T-helper 1 cell treated with Interleukin-12 subunit alpha and Interleukin-12 subunit beta and Interleukin-4 antibody, amounts not matched to agents 30 μg/mL and 1 μg/mL, for 36 hours (primary cell): ENCODE results near the gene CEP170.

Experiments used
- H3K27ac Mint-ChIP-seq: one replicate; pipeline ENCODE4 v1.8.0; 2021; ENCODE audit warnings: mild to moderate bottlenecking, mixed read lengths
- H3K27me3 Mint-ChIP-seq: one replicate; pipeline ENCODE4 v1.8.0; 2021; ENCODE audit warnings: low read depth, mixed read lengths
- H3K36me3 Mint-ChIP-seq: one replicate; pipeline ENCODE4 v1.8.0; 2021; ENCODE audit warnings: low read depth, mixed read lengths
- H3K4me1 Mint-ChIP-seq: one replicate; pipeline ENCODE4 v1.8.0; 2021; ENCODE audit warnings: low read depth, mixed read lengths
- H3K4me3 Mint-ChIP-seq: one replicate; pipeline ENCODE4 v1.8.0; 2021; ENCODE audit warnings: mild to moderate bottlenecking, moderate library complexity, mixed read lengths
- H3K9me3 Mint-ChIP-seq: one replicate; pipeline ENCODE4 v1.8.0; 2021; ENCODE audit warnings: mixed read lengths

The CEP170 gene

DNA sequence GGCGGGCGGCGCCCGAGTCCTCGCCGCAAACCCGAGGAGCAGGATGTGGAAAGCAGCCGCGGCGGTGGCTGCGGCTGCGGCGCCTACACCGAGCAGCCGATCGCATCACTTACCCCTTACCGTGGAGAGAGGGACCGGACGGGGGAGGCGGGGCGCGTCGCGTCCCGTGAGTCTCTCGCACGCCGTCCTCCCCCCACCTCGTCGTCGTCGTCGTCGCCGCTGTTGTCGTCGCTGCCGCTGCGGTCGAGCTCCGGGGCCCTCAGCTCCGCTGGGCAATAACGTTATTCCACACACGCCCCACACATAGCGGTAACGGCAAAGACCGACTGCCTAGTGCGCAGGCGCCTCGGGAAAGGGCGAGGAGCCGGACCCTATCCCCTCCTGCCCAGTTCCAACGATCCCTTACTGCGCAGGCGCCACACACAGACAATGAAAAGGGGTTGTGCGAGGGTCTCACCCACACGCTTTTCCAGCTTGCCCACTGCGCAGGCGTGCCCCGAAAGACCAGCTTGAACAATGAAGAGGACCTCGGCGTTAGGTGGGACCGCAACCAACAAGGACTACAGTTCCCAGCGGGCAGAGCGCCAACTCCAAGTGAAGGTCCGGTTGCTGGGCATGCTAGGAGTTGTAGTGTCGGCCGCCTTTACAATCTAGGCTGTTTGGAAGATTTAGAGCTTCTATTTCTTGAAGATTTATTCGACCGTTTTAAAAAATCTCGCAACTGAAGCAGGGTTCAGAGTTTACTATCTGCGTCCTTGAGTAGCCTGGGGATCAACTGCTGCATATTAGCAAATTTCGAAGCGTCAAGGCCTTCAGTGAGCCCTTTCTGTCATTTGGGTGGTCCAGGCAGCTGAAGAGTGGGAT, at the start of gene CEP170:
CEP170 (minus strand) TSS at position 355 of the 864 bp plus-strand sequence. CDS start 30,001 bp downstream, outside the sequence.
- H3K27me3 Mint-ChIP-seq = no peaks in the 10 kb centered on the region
- H3K27ac Mint-ChIP-seq = peak within 1 kb of the TSS; percentile 100
- peaks cover 32% of the 10 kb centered on the region for H3K4me1 Mint-ChIP-seq
- H3K9me3 Mint-ChIP-seq = no peaks in the 10 kb centered on the region
- H3K4me3 Mint-ChIP-seq = peak within 1 kb of the TSS; percentile 100
- no peaks in the 10 kb centered on the region for H3K36me3 Mint-ChIP-seq

DNA sequence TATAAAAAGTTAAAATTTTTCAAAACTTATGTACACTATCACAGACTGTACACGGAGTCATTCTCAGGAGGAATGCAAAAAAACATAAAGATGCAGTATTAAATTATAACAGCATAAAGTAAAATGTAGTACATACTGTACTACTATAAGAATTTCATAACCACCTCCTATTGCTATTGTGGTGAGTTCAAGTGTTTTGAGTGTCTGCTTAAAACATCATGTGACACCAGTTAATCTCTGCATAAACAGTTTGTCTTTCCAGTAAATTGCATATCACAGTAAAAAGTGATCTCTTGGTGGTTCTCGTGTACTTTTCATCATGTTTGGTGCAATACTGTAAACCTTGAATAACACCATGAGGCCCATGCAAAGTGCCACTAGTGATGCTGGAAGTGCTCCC, 46.0 kb upstream of the CEP170 start:
- H3K9me3 Mint-ChIP-seq = peaks cover 18% of the 10 kb centered on the region
- H3K4me1 Mint-ChIP-seq = no peaks in the 10 kb centered on the region
- H3K27ac Mint-ChIP-seq = no peak overlapping the region
- no peak overlapping the region for H3K4me3 Mint-ChIP-seq
- H3K27me3 Mint-ChIP-seq = no peaks in the 10 kb centered on the region
- peaks cover 29% of the 10 kb centered on the region for H3K36me3 Mint-ChIP-seq

DNA sequence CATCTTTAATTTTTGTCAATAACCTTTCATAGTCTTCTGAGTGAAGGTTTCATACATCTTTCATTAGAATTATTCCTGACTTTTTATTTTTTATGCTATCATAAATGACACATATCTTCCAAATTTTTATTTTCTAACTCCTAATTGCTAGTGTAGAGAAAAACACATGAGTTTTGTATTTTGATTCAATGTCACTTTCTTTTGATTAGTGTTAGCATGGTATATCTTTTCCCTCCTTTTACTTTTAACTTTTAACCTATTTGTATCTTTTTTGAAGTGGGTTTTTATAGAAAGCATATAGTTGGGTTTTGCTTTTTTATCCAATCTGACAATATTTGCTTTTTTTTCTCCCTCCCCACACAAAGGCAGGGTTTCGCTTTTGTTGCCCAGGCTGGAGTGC, 44.0 kb upstream of the CEP170 start:
- peaks cover 40% of the 10 kb centered on the region for H3K36me3 Mint-ChIP-seq
- H3K27me3 Mint-ChIP-seq = no peaks in the 10 kb centered on the region
- no peaks in the 10 kb centered on the region for H3K4me1 Mint-ChIP-seq
- peaks cover 28% of the 10 kb centered on the region for H3K9me3 Mint-ChIP-seq
- no peak overlapping the region for H3K27ac Mint-ChIP-seq
- no peak overlapping the region for H3K4me3 Mint-ChIP-seq

DNA sequence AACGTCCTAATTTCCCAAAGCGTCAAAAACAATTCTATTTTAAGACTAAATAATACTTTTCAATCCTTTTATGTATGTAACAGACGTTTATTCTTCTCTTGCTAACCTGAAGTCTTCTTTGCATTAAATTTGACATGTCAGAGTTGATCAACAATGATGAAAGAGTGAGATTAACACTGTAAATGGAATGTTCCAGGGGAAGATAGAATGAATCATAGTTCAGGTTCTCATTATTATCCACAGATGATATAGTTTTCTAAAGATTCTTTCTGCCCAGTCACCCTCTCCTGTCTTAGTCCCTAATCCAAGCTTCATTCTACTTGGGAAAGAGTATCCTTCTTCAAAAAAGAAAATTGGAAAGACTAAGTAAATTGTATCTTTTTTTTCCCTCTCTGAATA, 39.6 kb upstream of the CEP170 start:
- peaks cover 2% of the 10 kb centered on the region for H3K4me1 Mint-ChIP-seq
- no peak overlapping the region for H3K4me3 Mint-ChIP-seq
- peaks cover 46% of the 10 kb centered on the region for H3K36me3 Mint-ChIP-seq
- no peak overlapping the region for H3K27ac Mint-ChIP-seq
- no peaks in the 10 kb centered on the region for H3K27me3 Mint-ChIP-seq
- H3K9me3 Mint-ChIP-seq = peaks cover 28% of the 10 kb centered on the region

DNA sequence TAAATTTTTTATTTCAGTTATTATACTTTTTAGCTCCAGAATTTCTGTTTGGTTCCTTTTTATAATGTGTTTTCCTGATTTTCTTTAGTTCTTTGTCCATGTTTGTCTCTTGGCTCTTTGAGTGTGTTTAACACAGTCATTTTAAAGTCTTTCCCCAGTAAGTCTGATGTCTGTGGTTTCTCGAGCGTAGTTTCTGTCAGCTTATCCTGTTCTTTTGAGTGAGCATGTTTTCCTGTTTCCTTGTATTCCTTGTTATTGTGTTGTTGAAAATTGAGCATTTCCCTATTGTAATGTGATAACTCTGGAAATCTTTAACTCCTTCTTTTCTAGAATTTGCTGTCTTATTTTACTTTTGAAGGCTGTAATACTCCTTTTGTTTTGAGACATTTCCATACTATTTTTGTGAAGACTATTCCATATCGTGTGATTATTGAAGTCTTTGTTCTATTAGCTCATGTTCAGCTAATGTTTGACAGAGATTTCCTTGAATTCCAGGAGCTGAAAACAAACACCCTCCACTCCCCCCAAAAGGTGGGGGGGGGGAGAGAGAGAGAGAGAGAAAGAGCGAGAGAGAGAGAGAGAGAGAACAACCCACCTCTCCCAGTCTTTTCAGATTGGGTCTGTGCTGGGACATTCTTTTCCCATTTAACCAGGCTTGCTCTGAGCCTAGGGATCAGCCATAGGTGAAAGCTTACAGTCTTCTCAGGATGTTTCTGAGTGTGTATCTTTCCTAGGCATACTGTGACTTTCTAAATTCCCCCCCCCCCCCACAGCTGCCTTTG, 39.1 kb upstream of the CEP170 start:
- Mint-ChIP-seq H3K27me3 (no peaks in the 10 kb centered on the region), H3K9me3 (peaks cover 27% of the 10 kb centered on the region), H3K27ac (no peak overlapping the region), H3K4me3 (no peak overlapping the region), H3K36me3 (peaks cover 47% of the 10 kb centered on the region), H3K4me1 (peaks cover 2% of the 10 kb centered on the region)

DNA sequence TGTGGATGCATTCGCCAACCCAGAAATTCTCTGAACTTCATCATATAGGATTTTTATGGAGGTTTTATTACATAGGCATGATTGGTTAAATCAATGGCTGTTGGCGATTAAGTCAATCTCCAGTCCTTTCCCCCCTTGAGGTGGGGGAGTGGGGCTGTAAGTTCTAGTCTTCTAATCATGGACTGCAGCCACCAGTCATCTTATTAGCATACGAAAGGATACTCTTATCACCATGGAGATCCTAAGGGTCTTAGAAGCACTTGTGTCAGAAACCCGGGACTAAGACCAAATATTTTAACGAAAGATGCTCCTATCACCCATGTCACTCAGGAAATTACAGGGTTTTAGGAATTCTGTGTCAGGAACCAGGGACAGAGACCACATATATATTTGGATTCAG, 37.0 kb upstream of the CEP170 start:
- H3K27ac Mint-ChIP-seq = no peak overlapping the region

DNA sequence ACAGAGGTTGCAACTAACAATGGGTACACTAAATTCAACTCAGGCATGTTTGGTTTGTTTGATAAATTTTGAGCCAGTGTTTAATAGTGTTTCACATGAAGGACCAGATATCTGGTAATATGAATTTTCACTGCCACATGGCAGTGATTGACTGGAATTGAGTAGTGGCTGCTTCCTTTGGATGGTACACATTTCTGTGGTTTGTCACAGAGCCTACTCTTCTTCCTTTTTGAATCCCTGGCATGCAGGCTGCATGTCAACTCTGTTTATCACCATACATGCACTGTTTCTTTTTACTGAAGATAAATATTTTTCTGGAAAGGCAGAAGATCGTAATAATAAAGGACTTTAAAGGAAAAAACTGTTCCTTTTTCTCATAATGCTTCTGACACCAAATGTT, 36.2 kb upstream of the CEP170 start:
- Mint-ChIP-seq H3K27ac (no peak overlapping the region), H3K4me3 (no peak overlapping the region), H3K9me3 (peaks cover 27% of the 10 kb centered on the region), H3K4me1 (peaks cover 15% of the 10 kb centered on the region), H3K27me3 (no peaks in the 10 kb centered on the region), H3K36me3 (peaks cover 42% of the 10 kb centered on the region)

More for the DNA sequence above, 37.0 kb upstream of the CEP170 start:
- peaks cover 46% of the 10 kb centered on the region for H3K36me3 Mint-ChIP-seq
- peaks cover 27% of the 10 kb centered on the region for H3K9me3 Mint-ChIP-seq
- H3K4me1 Mint-ChIP-seq = peaks cover 11% of the 10 kb centered on the region
- no peaks in the 10 kb centered on the region for H3K27me3 Mint-ChIP-seq
- H3K4me3 Mint-ChIP-seq = no peak overlapping the region

DNA sequence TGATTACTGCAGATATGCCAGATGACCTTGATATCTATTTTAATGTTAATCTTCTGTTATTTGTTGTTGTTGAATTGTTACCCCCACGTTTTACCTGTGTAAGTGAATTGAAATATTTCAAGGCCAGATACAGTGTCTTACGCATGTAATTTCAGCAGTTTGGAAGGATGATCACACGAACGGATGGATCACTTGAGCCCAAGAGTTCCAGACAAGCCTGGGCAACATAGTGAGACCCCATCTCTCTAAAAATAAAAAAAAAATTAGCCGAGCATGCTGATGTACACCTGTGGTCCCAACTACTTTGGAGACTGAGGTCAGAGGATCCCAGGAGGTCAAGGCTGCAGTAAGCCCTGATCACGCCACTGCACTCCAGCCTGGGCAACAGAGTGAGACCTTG, 33.0 kb upstream of the CEP170 start:
- Mint-ChIP-seq H3K36me3 (peaks cover 30% of the 10 kb centered on the region), H3K4me3 (no peak overlapping the region), H3K27me3 (no peaks in the 10 kb centered on the region), H3K9me3 (peaks cover 8% of the 10 kb centered on the region), H3K27ac (peak overlapping the region; percentile 0), H3K4me1 (peaks cover 18% of the 10 kb centered on the region)

DNA sequence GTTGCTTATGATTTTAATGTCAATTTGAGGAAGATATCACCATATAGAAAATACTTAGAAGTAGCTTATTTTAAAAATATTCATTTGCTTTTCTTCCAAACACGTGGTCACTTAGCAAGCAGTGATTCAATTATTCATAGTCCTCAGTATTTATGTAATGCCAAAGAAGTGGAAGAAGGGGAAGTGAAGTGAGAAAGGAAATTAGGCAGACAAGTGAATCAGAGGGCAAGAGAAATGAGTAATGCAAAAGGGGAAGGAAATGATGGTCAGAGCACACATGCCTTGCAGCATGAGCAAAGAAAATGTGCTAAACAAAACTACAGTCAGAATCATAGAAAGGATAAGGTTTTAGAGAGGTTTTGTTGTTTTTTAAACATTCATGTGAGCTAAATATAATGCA, 32.6 kb upstream of the CEP170 start:
- peaks cover 28% of the 10 kb centered on the region for H3K36me3 Mint-ChIP-seq
- H3K4me3 Mint-ChIP-seq = no peak overlapping the region
- no peaks in the 10 kb centered on the region for H3K27me3 Mint-ChIP-seq
- H3K27ac Mint-ChIP-seq = peak overlapping the region; percentile 0
- H3K9me3 Mint-ChIP-seq = peaks cover 5% of the 10 kb centered on the region
- peaks cover 18% of the 10 kb centered on the region for H3K4me1 Mint-ChIP-seq

DNA sequence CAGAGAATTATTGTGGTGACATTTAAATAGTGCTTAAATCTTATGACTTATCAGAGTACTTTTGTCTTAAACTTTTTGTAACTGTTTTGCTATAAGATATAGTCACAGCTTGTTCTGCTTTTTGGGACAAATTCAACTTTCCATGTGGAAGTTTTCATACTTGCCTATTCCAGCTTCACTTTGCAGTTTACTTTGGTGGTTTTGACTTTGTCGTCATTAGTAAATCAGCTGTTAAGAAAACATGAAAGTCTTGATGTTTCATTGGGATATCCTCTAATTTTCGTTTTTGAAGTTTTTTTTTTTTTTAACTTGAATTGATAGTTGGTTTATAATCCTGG, 32.0 kb upstream of the CEP170 start:
- H3K9me3 Mint-ChIP-seq = peaks cover 3% of the 10 kb centered on the region
- H3K36me3 Mint-ChIP-seq = peaks cover 32% of the 10 kb centered on the region
- H3K27me3 Mint-ChIP-seq = no peaks in the 10 kb centered on the region
- H3K27ac Mint-ChIP-seq = no peak overlapping the region
- no peak overlapping the region for H3K4me3 Mint-ChIP-seq
- H3K4me1 Mint-ChIP-seq = peaks cover 18% of the 10 kb centered on the region

DNA sequence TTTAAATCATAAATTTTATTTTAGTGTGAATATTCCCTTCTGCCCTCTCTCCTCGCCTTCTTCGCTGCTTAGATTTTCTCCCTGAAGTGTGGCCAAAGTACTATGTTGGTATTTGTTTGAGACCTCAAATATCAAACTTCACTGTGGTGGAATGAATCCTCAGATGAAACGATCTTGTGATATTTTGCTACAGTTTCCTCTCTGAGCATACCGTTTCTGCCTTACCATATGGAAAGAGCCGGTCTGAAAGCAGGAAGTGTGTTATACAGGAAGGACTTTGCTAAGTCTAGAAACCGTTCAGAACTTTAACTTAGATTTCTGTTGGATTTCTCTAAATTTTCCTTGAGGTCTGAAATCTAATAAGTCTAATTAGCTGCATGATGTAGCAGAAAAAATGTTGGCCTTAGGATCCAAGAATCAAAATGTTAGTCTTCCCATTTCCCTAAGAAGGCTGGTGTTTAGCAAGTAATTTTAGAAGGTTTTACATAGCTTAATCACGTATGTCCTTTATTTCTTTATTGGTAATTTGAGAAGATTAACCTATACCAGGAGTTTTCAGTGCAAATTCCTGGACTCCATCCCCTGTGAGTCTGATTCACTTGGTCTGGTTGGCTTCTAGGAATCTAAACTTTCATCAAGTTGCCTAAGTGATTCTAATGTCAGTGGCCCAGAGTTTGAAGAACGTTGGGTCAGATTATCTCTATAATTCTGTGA, 31.5 kb upstream of the CEP170 start:
- Mint-ChIP-seq H3K27ac (peak overlapping the region; percentile 42), H3K36me3 (peaks cover 36% of the 10 kb centered on the region), H3K4me1 (peaks cover 18% of the 10 kb centered on the region), H3K27me3 (no peaks in the 10 kb centered on the region), H3K9me3 (peaks cover 3% of the 10 kb centered on the region), H3K4me3 (no peak overlapping the region)

DNA sequence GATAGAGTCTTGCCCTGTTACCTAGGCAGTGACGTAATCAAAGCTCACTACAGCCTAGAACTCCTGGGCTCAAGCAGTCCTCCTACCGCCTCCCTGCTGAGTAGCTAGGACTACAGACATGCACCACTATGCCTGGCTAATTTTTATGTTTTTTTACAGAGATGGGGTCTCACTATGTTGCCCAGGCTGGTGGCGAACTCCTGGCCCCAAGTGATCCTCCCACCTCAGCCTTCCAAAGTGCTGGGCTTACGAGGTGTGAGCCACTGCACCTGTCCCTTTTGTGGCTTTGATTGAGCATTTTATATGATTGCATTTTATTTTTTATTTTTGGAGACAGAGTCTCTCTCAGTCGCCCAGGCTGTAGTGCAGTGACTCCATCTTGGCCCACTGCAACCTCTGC, 26.6 kb upstream of the CEP170 start:
- Mint-ChIP-seq H3K27ac (no peak overlapping the region), H3K4me3 (no peak overlapping the region), H3K36me3 (peaks cover 26% of the 10 kb centered on the region), H3K27me3 (no peaks in the 10 kb centered on the region), H3K9me3 (peaks cover 3% of the 10 kb centered on the region), H3K4me1 (peaks cover 6% of the 10 kb centered on the region)

DNA sequence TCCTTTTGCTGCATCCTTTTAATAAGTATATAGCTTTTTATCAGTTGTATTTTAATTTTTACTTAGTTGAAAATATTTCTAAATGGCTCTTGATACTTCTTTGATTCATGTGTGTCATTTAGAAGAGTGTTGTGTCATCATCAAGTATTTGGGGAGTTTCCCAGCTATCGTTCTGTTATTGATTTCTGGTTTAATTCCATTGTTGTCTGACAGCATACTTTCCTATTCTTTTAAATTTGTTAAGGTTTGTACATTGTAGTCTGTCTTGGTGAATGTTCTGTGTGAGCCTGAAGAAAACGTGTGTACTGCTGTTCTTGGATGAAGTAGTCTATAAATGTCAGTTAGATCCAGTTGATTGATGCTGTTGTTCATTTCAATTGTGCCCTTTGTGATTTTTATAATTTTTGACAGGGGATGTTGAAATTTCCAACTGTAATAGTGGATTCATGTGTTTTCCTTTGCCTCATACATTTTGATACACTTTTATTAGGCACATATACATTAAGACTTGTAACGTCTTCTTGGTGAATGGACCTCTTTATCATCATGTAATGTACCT, 25.6 kb upstream of the CEP170 start:
- Mint-ChIP-seq H3K4me1 (peaks cover under 1% of the 10 kb centered on the region), H3K9me3 (peaks cover 3% of the 10 kb centered on the region), H3K36me3 (peaks cover 24% of the 10 kb centered on the region), H3K4me3 (no peak overlapping the region), H3K27ac (no peak overlapping the region), H3K27me3 (no peaks in the 10 kb centered on the region)

DNA sequence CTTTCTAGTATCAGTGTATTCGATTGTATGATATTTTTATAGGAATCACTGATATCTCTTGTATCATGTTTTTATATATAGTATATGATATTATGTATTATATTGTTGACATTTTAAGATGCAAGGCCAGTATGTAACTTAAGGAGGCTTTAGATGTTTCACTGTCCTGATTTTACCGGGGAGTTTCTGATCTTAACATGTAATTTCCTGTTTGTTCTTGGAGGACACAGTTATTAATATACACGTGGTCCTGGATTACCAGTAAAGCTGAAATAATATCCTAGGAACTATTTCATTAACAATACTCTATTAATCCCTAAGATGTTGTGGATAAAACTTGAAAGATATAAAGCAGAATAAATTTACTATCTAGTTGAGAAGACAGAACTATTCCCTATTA, 20.2 kb upstream of the CEP170 start:
- peaks cover 25% of the 10 kb centered on the region for H3K36me3 Mint-ChIP-seq
- H3K9me3 Mint-ChIP-seq = no peaks in the 10 kb centered on the region
- H3K27me3 Mint-ChIP-seq = no peaks in the 10 kb centered on the region
- H3K4me3 Mint-ChIP-seq = no peak overlapping the region
- H3K4me1 Mint-ChIP-seq = peaks cover 4% of the 10 kb centered on the region
- no peak overlapping the region for H3K27ac Mint-ChIP-seq
